ENCODE data around the gene RGS17. TPM values are rescaled to one million over a fixed set of nuclear protein-coding genes. Genes with fewer than 3 reads are reported as not detected.
A peak's percentile ranks its signal among the peaks of the same experiment; 100 is the strongest.
"Not testable (repeated sequence)": the region's sequence is repeated elsewhere in the genome, so short reads cannot be mapped to it uniquely, and the experiment has no call there.

RGS17 gene
- total RNA-seq, 1 donor from 2014 or later: 8.1 TPM

- Mint-ChIP-seq H3K27me3 (ENCODE audit: insufficient read depth, low read depth) (peaks cover 2% of the 10 kb centered on the region), H3K36me3 (peaks cover 14% of the 10 kb centered on the region), H3K4me1 (peaks cover 22% of the 10 kb centered on the region), H3K4me3 (peak overlapping the region; percentile 67), H3K27ac (no peak overlapping the region), H3K9me3 (no peaks in the 10 kb centered on the region)
- peaks cover 62% of the 10 kb centered on the region for H4K20me1 ChIP-seq (ENCODE audit: low read depth)
- H3K4me3 ChIP-seq: peak overlapping the region; percentile 74
- H3K9ac ChIP-seq: no peak overlapping the region
- H3K9me3 ChIP-seq (ENCODE audit: low read depth): no peaks in the 10 kb centered on the region
- peaks cover 19% of the 10 kb centered on the region for H3K4me1 ChIP-seq
- TF ChIP-seq EZH2phosphoT487 (IDR thresholded peaks at IDR 0.05): no peak
- no peak for TF ChIP-seq EZH2 (IDR thresholded peaks at IDR 0.05)
- no peak for TF ChIP-seq CTCF (IDR thresholded peaks at IDR 0.05)
- H2AFZ ChIP-seq (replicated peaks): no peak overlapping the region
- H3K27me3 ChIP-seq: no peaks in the 10 kb centered on the region
- DNase-seq (ENCODE audit: low spot score): no peak
- H3K4me2 ChIP-seq: peak overlapping the region; percentile 93
- no peak overlapping the region for H3K27ac ChIP-seq
- peaks cover 20% of the 10 kb centered on the region for H3F3A ChIP-seq (ENCODE audit: low read depth)
- H3K36me3 ChIP-seq: peaks cover 15% of the 10 kb centered on the region
- H3K79me2 ChIP-seq (ENCODE audit: low read depth): peaks cover 87% of the 10 kb centered on the region
Observed at GRCh38 chr6:153000243-153000642, 130.8 kb downstream of the RGS17 start.

- H3F3A ChIP-seq (ENCODE audit: low read depth): peaks cover 20% of the 10 kb centered on the region
- H2AFZ ChIP-seq (replicated peaks); H3K27me3 Mint-ChIP-seq (ENCODE audit: insufficient read depth, low read depth); H3K9ac ChIP-seq; H3K27me3 ChIP-seq; H3K27ac Mint-ChIP-seq; H3K4me3 ChIP-seq; DNase-seq (ENCODE audit: low spot score); H3K27ac ChIP-seq; H3K9me3 ChIP-seq (ENCODE audit: low read depth); H3K4me3 Mint-ChIP-seq; H3K4me2 ChIP-seq; H3K9me3 Mint-ChIP-seq: not testable (repeated sequence)
- Mint-ChIP-seq H3K36me3 (peaks cover 14% of the 10 kb centered on the region), H3K4me1 (peaks cover 22% of the 10 kb centered on the region)
- peaks cover 63% of the 10 kb centered on the region for H4K20me1 ChIP-seq (ENCODE audit: low read depth)
- peaks cover 15% of the 10 kb centered on the region for H3K36me3 ChIP-seq
- peaks cover 90% of the 10 kb centered on the region for H3K79me2 ChIP-seq (ENCODE audit: low read depth)
- peaks cover 19% of the 10 kb centered on the region for H3K4me1 ChIP-seq
Observed at GRCh38 chr6:152999538-152999937, 131.5 kb downstream of the RGS17 start.

- DNase-seq (ENCODE audit: low spot score): no peak
- Histone ChIP-seq H3K27me3 (no peaks in the 10 kb centered on the region), H3K36me3 (peaks cover 20% of the 10 kb centered on the region), H2AFZ (replicated peaks) (no peak overlapping the region), H3K9ac (no peak overlapping the region), H3K4me1 (no peaks in the 10 kb centered on the region), H3K9me3 (ENCODE audit: low read depth) (no peaks in the 10 kb centered on the region), H3K4me2 (no peak overlapping the region), H4K20me1 (ENCODE audit: low read depth) (peaks cover 62% of the 10 kb centered on the region), H3F3A (ENCODE audit: low read depth) (peaks cover 12% of the 10 kb centered on the region), H3K4me3 (no peak overlapping the region), H3K79me2 (ENCODE audit: low read depth) (peaks cover 94% of the 10 kb centered on the region), H3K27ac (no peak overlapping the region)
- no peak overlapping the region for H3K4me3 Mint-ChIP-seq
- H3K36me3 Mint-ChIP-seq: peaks cover 36% of the 10 kb centered on the region
- peaks cover 2% of the 10 kb centered on the region for H3K27me3 Mint-ChIP-seq (ENCODE audit: insufficient read depth, low read depth)
- H3K27ac Mint-ChIP-seq: no peak overlapping the region
- H3K9me3 Mint-ChIP-seq: no peaks in the 10 kb centered on the region
- H3K4me1 Mint-ChIP-seq: no peaks in the 10 kb centered on the region
- TF ChIP-seq EZH2phosphoT487 (IDR thresholded peaks at IDR 0.05): no peak
- no peak for TF ChIP-seq CTCF (IDR thresholded peaks at IDR 0.05)
- no peak for TF ChIP-seq EZH2 (IDR thresholded peaks at IDR 0.05)
Observed at GRCh38 chr6:152993847-152994246, 137.2 kb downstream of the RGS17 start.

GRCh38 chr6:152993431-152993830, 137.7 kb downstream of the RGS17 start:
- H3K4me1 Mint-ChIP-seq: no peaks in the 10 kb centered on the region
- H3K4me2 ChIP-seq: no peak overlapping the region
- no peak for DNase-seq (ENCODE audit: low spot score)

More at GRCh38 chr6:152993431-152993830, 137.7 kb downstream of the RGS17 start:
- peaks cover 2% of the 10 kb centered on the region for H3K27me3 Mint-ChIP-seq (ENCODE audit: insufficient read depth, low read depth)
- Histone ChIP-seq H2AFZ (replicated peaks) (no peak overlapping the region), H3K4me3 (no peak overlapping the region), H3K4me1 (no peaks in the 10 kb centered on the region), H3F3A (ENCODE audit: low read depth) (peaks cover 12% of the 10 kb centered on the region), H3K9me3 (ENCODE audit: low read depth) (no peaks in the 10 kb centered on the region), H3K9ac (no peak overlapping the region), H3K27me3 (no peaks in the 10 kb centered on the region), H3K27ac (no peak overlapping the region), H3K36me3 (peaks cover 17% of the 10 kb centered on the region), H4K20me1 (ENCODE audit: low read depth) (peaks cover 58% of the 10 kb centered on the region), H3K79me2 (ENCODE audit: low read depth) (peaks cover 90% of the 10 kb centered on the region)
- no peaks in the 10 kb centered on the region for H3K9me3 Mint-ChIP-seq
- TF ChIP-seq CTCF (IDR thresholded peaks at IDR 0.05): peak; percentile 42
- TF ChIP-seq EZH2phosphoT487 (IDR thresholded peaks at IDR 0.05): no peak
- no peak for TF ChIP-seq EZH2 (IDR thresholded peaks at IDR 0.05)
- H3K4me3 Mint-ChIP-seq: no peak overlapping the region
- no peak overlapping the region for H3K27ac Mint-ChIP-seq
- peaks cover 33% of the 10 kb centered on the region for H3K36me3 Mint-ChIP-seq
